A673 (cell line): Measurements from ENCODE around the gene RASAL2.

Source experiments
- CTCF ChIP-seq: fragments of 300-800, 200-600 bp; sonication (generic); conservative IDR thresholded peaks from 2 replicates; pipeline ENCODE4 v1.5.1; 2017; ENCODE audit warnings: low read depth, mild to moderate bottlenecking, antibody characterized with exemption, low read length, moderate library complexity, mixed read lengths
- EZH2 ChIP-seq: fragments of 200-600 bp; sonication (generic); IDR thresholded peaks from 2 replicates; pipeline ENCODE4 v1.6.1; 2017; ENCODE audit warnings: borderline replicate concordance, low read depth, mild to moderate bottlenecking, mixed read lengths, antibody characterized with exemption, low read length; ENCODE audit not compliant: poor library complexity, severe bottlenecking

- TF ChIP-seq CTCF (no peak), EZH2 (no peak)
Measured at GRCh38 chr1:178530037-178530402, 436.1 kb downstream of the RASAL2 start.
